ENCODE measurements around the gene EHBP1. TPM values are rescaled to one million over a fixed set of nuclear protein-coding genes. Genes with fewer than 3 reads are reported as not detected.

The EHBP1 gene
- total RNA-seq, 1 donor from 2014 or later = 46.5 TPM

DNA sequence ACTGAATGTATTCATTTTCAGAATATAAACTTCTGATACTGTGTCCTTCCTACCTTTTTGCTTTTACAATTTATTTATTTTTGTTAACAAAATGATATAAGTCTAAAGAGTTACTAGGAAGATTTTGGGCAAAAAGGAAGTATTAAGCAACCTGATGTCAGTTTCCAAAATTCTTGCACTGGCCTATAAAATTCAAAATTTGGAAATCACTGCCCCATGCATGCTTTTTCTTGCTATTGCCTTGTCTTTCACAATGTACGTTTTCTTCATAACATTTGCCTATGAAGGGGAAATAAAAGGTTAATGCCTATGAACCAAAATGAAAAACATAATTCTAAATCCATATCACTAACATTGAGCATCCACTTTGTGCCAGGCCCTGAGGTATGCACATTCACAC, 40.1 kb upstream of the EHBP1 start:
- H3K27ac Mint-ChIP-seq (ENCODE audit: unreplicated experiment) = peak overlapping the region; percentile 92
- H3K36me3 Mint-ChIP-seq (ENCODE audit: unreplicated experiment) = no peaks in the 10 kb centered on the region
- TF ChIP-seq, protein P1, sequence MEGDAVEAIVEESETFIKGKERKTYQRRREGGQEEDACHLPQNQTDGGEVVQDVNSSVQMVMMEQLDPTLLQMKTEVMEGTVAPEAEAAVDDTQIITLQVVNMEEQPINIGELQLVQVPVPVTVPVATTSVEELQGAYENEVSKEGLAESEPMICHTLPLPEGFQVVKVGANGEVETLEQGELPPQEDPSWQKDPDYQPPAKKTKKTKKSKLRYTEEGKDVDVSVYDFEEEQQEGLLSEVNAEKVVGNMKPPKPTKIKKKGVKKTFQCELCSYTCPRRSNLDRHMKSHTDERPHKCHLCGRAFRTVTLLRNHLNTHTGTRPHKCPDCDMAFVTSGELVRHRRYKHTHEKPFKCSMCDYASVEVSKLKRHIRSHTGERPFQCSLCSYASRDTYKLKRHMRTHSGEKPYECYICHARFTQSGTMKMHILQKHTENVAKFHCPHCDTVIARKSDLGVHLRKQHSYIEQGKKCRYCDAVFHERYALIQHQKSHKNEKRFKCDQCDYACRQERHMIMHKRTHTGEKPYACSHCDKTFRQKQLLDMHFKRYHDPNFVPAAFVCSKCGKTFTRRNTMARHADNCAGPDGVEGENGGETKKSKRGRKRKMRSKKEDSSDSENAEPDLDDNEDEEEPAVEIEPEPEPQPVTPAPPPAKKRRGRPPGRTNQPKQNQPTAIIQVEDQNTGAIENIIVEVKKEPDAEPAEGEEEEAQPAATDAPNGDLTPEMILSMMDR (IDR thresholded peaks at IDR 0.05) = no peak
- H3K9me3 Mint-ChIP-seq (ENCODE audit: unreplicated experiment) = no peaks in the 10 kb centered on the region
- H3K27me3 Mint-ChIP-seq (ENCODE audit: unreplicated experiment) = no peaks in the 10 kb centered on the region
- no peak for DNase-seq (ENCODE audit: extremely low spot score, unreplicated experiment)
- no peak overlapping the region for H3K4me3 Mint-ChIP-seq (ENCODE audit: unreplicated experiment)
- peaks cover 52% of the 10 kb centered on the region for H3K4me1 Mint-ChIP-seq (ENCODE audit: unreplicated experiment)

DNA sequence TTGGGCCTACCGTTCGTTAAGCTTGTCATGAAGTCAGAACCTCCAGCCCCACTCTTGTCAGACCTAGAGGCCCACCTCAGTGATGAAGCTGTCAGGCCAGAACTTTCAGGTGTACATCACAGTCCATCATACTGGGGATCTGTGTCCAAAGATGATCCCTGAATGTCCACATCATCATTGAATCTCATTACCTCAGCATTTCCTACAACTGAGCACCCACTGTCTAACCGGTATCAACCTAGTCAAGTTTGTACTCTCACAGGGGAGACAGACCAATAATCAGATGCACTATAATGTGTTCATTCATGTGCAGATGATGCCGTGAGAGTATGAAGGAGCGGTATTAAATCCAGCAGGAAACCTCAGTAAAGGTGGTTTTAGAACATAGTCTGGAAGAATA, 36.3 kb upstream of the EHBP1 start:
- Mint-ChIP-seq H3K27ac (ENCODE audit: unreplicated experiment) (no peak overlapping the region), H3K36me3 (ENCODE audit: unreplicated experiment) (no peaks in the 10 kb centered on the region), H3K27me3 (ENCODE audit: unreplicated experiment) (no peaks in the 10 kb centered on the region), H3K4me1 (ENCODE audit: unreplicated experiment) (peaks cover 18% of the 10 kb centered on the region), H3K9me3 (ENCODE audit: unreplicated experiment) (no peaks in the 10 kb centered on the region), H3K4me3 (ENCODE audit: unreplicated experiment) (no peak overlapping the region)
- TF ChIP-seq, protein P1 (IDR thresholded peaks at IDR 0.05) = no peak
- no peak for DNase-seq (ENCODE audit: extremely low spot score, unreplicated experiment)

DNA sequence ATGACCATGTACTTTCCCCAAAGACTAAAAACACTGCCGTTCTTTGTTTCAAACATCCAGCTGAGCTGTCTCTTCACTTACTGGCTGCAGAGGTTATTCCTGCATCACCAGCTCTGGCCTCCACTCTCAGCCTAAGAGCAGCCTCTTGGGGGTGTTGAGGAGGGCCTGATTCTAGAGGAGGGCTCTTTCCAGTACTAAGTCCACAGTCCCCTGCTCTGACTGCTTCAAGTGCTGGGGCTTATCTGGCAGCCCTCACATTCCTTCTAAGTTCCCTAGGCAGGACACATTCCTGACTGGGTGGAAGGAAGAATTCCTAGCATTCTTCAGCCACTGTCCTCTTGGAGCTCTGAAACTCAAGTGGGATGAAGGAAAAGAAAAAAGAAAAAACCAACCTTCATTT, 32.9 kb upstream of the EHBP1 start:
- Mint-ChIP-seq H3K4me1 (ENCODE audit: unreplicated experiment) (peaks cover 10% of the 10 kb centered on the region), H3K4me3 (ENCODE audit: unreplicated experiment) (no peak overlapping the region), H3K27me3 (ENCODE audit: unreplicated experiment) (no peaks in the 10 kb centered on the region), H3K36me3 (ENCODE audit: unreplicated experiment) (no peaks in the 10 kb centered on the region), H3K27ac (ENCODE audit: unreplicated experiment) (no peak overlapping the region), H3K9me3 (ENCODE audit: unreplicated experiment) (no peaks in the 10 kb centered on the region)
- TF ChIP-seq, protein P1 (IDR thresholded peaks at IDR 0.05) = no peak
- no peak for DNase-seq (ENCODE audit: extremely low spot score, unreplicated experiment)

DNA sequence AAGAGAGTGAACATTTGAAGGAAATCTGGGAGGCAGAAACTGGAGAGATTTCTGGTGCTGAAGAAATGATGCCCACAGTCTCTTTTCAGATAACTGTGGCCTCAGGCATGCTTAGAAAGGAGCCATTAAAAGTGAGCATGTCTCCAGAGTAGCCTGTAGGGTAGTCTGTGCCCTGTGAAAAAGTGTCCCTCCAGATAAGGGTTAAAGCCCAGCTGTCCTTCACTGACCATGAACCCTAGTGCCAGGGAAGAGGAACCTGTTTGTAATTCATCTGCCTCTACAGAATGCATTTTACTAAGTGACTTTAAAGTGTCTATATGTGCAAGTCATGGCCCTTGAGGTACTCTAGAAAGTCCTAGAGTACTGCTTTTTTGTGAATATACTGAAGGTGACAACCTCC, 30.5 kb upstream of the EHBP1 start:
- Mint-ChIP-seq H3K9me3 (ENCODE audit: unreplicated experiment) (no peaks in the 10 kb centered on the region), H3K36me3 (ENCODE audit: unreplicated experiment) (no peaks in the 10 kb centered on the region), H3K4me3 (ENCODE audit: unreplicated experiment) (no peak overlapping the region), H3K4me1 (ENCODE audit: unreplicated experiment) (peaks cover 10% of the 10 kb centered on the region), H3K27me3 (ENCODE audit: unreplicated experiment) (no peaks in the 10 kb centered on the region), H3K27ac (ENCODE audit: unreplicated experiment) (no peak overlapping the region)
- no peak for DNase-seq (ENCODE audit: extremely low spot score, unreplicated experiment)
- TF ChIP-seq, protein P1 (IDR thresholded peaks at IDR 0.05) = no peak

DNA sequence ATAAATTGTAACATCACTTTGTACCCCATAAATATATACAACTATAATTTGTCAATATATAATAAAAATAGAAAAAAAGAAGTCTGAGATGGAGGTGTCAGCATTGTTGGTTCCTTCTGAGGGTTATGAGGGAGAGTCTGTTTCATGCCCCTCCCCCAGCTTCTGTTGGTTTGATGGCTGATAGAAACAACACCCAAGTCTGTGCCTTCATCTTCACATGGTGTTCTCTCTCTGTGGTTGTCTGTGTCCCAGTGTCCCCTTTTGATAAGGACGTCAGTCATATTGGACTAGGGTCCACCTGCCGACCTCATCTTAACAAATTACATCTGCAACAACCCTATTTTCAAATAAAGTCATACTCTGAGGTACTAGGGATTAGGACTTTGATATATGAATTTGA, 20.3 kb upstream of the EHBP1 start:
- Mint-ChIP-seq H3K4me1 (ENCODE audit: unreplicated experiment) (no peaks in the 10 kb centered on the region), H3K27me3 (ENCODE audit: unreplicated experiment) (peaks cover 37% of the 10 kb centered on the region)
- TF ChIP-seq, protein P1 (IDR thresholded peaks at IDR 0.05) = no peak

More for the DNA sequence above, 20.3 kb upstream of the EHBP1 start:
- Mint-ChIP-seq H3K4me3 (ENCODE audit: unreplicated experiment) (no peak overlapping the region), H3K36me3 (ENCODE audit: unreplicated experiment) (no peaks in the 10 kb centered on the region), H3K9me3 (ENCODE audit: unreplicated experiment) (no peaks in the 10 kb centered on the region), H3K27ac (ENCODE audit: unreplicated experiment) (no peak overlapping the region)
- no peak for DNase-seq (ENCODE audit: extremely low spot score, unreplicated experiment)

All from osteocyte (in vitro differentiated cells).